Uterus (tissue), 4 donors: ENCODE results near the gene CORO1C. TPM values are rescaled to one million over a fixed set of nuclear protein-coding genes. Genes with fewer than 3 reads are reported as not detected.
"Not testable (repeated sequence)": the region's sequence is repeated elsewhere in the genome, so short reads cannot be mapped to it uniquely, and the experiment has no call there.

ENCODE experiments used
- DNase-seq, 2 donors: peaks; one replicate each; pipeline ENCODE4 v3.0.0-alpha.2; 2019 to 2020
- H3K27ac ChIP-seq, 2 donors: fragments of 200-600 bp; sonication (generic); 1 replicate in 1 of 2; 2 replicates in 1 of 2; pipeline ENCODE4 v1.5.1; 2016 to 2018
- H3K27me3 ChIP-seq, 2 donors: fragments of 200-600 bp; sonication (generic); one replicate each; pipeline ENCODE4 v1.5.1; 2018 to 2019; ENCODE audit warnings: control low read depth in 1 of 2
- H3K36me3 ChIP-seq, 2 donors: fragments of 200-600 bp; sonication (generic); one replicate each; pipeline ENCODE4 v1.5.1; 2019; ENCODE audit warnings: control low read depth in 1 of 2
- H3K4me1 ChIP-seq, 2 donors: fragments of 200-600 bp; sonication (generic); one replicate each; pipeline ENCODE4 v1.5.1; 2018 to 2019; ENCODE audit warnings: control low read depth in 1 of 2
- H3K4me3 ChIP-seq, 2 donors: fragments of 200-600 bp; sonication (generic); 1 replicate in 1 of 2; 2 replicates in 1 of 2; pipeline ENCODE4 v1.5.1; 2018 to 2019; ENCODE audit warnings: mild to moderate bottlenecking in 1 of 2
- H3K9me3 ChIP-seq, 2 donors: fragments of 200-600 bp; sonication (generic); one replicate each; pipeline ENCODE4 v1.5.1; 2019; ENCODE audit warnings: control low read depth in 1 of 2
- POLR2A ChIP-seq, 2 donors: fragments of 450-650 bp; IDR thresholded peaks; one replicate each; pipeline ENCODE4 v1.6.1; 2016; ENCODE audit warnings: antibody characterized with exemption in 2 of 2, mild to moderate bottlenecking in 1 of 2, moderate library complexity in 1 of 2
- intact Hi-C: fragments of 100-400 bp; cut with DNase I; formaldehyde crosslinking; loops from one replicate; pipeline ENCODE4 v1.15.1; 2023; ENCODE audit warnings: low total_unique reads
- total RNA-seq, 4 donors: library from RNA; depleted of rRNA in 3 of 4; stranded (reverse); fragments of >200 nt in 3 of 4; gene quantifications; one replicate each; pipeline versions ENCODE4 v1.1.0 to v1.2.4, GENCODE V29; 2014 to 2023
- TF ChIP-seq, protein P1 (sequence below), 4 experiments: fragments of 200-600 bp in 2 of 4; fragments of 450-650 bp in 2 of 4; sonication (generic) in 2 of 4; IDR thresholded peaks; one replicate each; pipeline ENCODE4 v1.5.1; 2016 to 2019; ENCODE audit warnings: antibody characterized with exemption in 4 of 4, mild to moderate bottlenecking in 2 of 4, moderate library complexity in 1 of 4
- donor health status: DM: yes; HTN: yes; CAD: no.

The CORO1C gene
- total RNA-seq, 4 donors from 2014 or later, result 129 to 357 (median 235) TPM

DNA sequence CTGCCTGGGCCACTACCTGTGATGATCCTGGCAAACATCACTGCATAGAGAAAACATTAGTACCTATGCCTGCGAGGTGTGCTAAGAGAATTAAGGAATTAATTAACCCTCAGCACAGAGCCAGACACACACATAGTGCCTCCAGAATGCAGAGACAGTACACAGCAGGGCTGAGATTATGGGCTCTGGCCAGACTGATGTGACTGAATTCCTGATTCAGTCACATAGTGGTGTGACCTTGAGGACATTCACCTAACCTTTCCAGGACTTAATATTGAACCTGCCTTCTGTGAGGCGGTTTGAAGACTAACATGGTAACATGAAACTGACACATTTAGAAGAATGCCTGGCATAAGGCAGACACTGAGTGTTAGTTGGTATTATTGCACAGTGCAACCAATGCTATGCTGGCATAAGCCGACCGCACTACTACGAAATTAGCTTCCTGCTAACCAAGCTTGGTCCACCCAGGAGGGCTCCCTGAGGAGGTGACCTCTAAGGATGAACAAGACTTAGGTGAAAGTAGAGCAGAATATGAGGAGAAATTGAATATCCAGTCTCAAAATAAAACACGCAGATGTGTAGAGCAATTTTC lies 65.6 kb downstream of the CORO1C start:
- TF ChIP-seq, protein P1, sequence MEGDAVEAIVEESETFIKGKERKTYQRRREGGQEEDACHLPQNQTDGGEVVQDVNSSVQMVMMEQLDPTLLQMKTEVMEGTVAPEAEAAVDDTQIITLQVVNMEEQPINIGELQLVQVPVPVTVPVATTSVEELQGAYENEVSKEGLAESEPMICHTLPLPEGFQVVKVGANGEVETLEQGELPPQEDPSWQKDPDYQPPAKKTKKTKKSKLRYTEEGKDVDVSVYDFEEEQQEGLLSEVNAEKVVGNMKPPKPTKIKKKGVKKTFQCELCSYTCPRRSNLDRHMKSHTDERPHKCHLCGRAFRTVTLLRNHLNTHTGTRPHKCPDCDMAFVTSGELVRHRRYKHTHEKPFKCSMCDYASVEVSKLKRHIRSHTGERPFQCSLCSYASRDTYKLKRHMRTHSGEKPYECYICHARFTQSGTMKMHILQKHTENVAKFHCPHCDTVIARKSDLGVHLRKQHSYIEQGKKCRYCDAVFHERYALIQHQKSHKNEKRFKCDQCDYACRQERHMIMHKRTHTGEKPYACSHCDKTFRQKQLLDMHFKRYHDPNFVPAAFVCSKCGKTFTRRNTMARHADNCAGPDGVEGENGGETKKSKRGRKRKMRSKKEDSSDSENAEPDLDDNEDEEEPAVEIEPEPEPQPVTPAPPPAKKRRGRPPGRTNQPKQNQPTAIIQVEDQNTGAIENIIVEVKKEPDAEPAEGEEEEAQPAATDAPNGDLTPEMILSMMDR (IDR thresholded peaks at IDR 0.05), result no peak
- TF ChIP-seq POLR2A (IDR thresholded peaks at IDR 0.05), result no peak
- no peak for DNase-seq
- peaks cover 18 to 24% of the 10 kb centered on the region in 2 donors for H3K4me1 ChIP-seq
- no peaks in the 10 kb centered on the region for H3K27me3 ChIP-seq
- H3K27ac ChIP-seq, result peak overlapping the region; percentile 86 to 90
- intact Hi-C loops, result loop anchor here (2.0 to 10.0 kb wide), 2 partner anchors 69 to 137 kb away; partner anchors contain the start of gene CORO1C
- no peak overlapping the region for H3K4me3 ChIP-seq
- no peaks in the 10 kb centered on the region for H3K36me3 ChIP-seq
- no peaks in the 10 kb centered on the region for H3K9me3 ChIP-seq

DNA sequence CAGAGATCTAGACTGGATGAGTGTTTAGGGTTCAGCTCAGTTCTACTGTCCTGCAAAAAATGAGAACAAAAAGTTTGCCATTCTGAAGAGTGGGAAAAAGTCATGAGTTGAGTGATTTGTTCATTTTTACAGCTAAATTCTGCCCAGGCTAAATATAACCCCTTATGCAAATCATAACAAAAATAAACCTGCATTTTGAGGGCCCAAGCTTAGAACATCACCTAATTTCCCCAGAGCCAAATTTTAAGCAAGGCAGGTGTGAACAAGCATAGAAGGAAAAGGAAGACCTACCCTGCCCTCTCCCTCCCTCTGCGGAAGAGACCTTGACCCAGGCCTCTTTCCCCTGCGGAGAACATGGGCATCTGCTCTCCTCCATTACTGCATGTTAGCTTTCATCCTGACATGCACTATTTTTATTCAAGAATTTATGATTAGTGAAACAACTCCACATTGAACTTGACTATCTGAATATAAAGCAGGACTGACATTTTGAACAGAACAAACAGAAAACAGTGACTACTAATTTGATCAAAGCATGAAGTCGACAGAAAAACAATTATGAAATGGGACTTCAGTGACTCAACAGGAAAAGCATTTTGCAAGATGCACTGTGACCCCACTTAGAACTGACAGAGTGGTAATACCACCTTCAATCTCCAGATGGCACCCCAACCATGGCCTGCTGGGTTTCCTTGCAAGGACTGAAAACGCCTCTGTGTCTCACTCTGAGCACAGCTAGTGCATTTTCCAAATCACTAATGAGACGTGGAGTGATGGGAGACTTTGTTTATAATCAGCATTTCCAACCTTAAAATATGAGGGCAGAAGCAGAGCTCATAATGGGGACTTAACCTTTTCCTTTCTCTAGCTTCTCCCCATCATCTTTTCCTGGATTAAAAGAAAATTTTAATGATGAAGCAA lies 66.7 kb downstream of the CORO1C start:
- intact Hi-C loops, result loop anchor here (2.0 to 10.0 kb wide), 2 partner anchors 70 to 138 kb away; partner anchors contain the start of gene CORO1C
- H3K27ac ChIP-seq, result peak overlapping the region; percentile 86 to 90
- H3K9me3 ChIP-seq, result no peaks in the 10 kb centered on the region
- H3K36me3 ChIP-seq, result no peaks in the 10 kb centered on the region
- no peak overlapping the region for H3K4me3 ChIP-seq
- peak in 1 of 2 donors; percentile 6 for TF ChIP-seq POLR2A (IDR thresholded peaks at IDR 0.05)
- TF ChIP-seq, protein P1 (IDR thresholded peaks at IDR 0.05), result peak; percentile 87 to 98 (median 95)
- H3K27me3 ChIP-seq, result no peaks in the 10 kb centered on the region
- peaks cover 18 to 20% of the 10 kb centered on the region in 2 donors for H3K4me1 ChIP-seq
- DNase-seq, result peak; percentile 85 to 95

DNA sequence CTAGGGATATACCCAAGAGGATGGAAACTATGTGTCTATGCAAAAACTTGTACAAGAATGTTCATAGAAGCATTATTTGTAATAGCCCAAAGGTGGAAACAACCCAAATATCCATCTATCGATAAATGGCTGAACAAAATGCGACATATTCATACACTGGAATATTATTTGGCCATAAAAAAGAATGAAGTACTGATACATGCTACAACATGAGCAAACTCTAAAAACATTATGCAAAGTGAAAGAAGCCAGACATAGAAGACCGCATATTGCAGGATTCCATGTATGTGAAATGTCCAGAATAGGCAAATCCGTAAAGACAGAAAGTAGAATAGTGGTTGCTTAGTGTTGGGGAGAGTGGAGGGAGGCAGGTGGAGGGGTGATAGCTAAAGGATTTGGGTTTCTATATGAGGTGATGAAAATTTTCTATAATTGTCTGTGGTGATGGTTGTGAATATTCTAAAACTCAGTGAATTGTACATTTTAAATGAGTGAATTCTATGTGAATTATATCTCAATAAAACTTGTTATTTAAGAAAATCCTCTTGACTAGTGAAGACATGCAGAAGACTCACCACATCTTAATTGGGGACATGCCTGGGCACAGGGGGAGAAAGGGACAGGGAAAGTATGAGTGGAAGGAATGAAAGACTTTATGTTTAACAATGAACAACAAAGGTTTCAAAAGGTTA lies 67.8 kb downstream of the CORO1C start:
- DNase-seq, result no peak
- Histone ChIP-seq H3K27me3 (no peaks in the 10 kb centered on the region), H3K36me3 (no peaks in the 10 kb centered on the region), H3K27ac (peak overlapping the region; percentile 86 to 90), H3K4me3 (no peak overlapping the region), H3K9me3 (no peaks in the 10 kb centered on the region), H3K4me1 (peaks cover 16 to 18% of the 10 kb centered on the region in 2 donors)
- intact Hi-C loops, result loop anchor here (2.0 to 10.0 kb wide), 2 partner anchors 71 to 139 kb away; partner anchors contain the start of gene CORO1C
- TF ChIP-seq, protein P1 (IDR thresholded peaks at IDR 0.05), result no peak
- TF ChIP-seq POLR2A (IDR thresholded peaks at IDR 0.05), result no peak

DNA sequence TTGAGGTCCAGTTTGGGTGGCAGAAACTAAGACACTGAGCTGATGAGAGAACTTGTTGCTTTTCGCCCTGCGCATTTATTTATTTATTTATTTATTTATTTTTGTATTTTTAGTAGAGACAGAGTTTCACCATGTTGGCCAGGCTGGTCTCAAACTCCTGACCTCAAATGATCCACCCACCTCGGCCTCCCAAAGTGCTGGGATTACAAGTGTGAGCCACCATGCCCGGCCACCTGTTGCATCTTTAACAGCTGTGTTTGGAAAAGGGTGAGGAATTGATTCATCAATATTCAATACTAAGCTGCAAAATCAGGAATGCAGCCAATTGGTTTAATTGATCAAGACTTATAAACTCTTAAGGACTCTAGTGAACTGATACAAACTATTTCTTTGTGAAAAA lies 73.2 kb downstream of the CORO1C start:
- H3K36me3 ChIP-seq, H3K4me3 ChIP-seq, DNase-seq, H3K27me3 ChIP-seq, H3K9me3 ChIP-seq, H3K27ac ChIP-seq, H3K4me1 ChIP-seq, intact Hi-C loops: not testable (repeated sequence)

DNA sequence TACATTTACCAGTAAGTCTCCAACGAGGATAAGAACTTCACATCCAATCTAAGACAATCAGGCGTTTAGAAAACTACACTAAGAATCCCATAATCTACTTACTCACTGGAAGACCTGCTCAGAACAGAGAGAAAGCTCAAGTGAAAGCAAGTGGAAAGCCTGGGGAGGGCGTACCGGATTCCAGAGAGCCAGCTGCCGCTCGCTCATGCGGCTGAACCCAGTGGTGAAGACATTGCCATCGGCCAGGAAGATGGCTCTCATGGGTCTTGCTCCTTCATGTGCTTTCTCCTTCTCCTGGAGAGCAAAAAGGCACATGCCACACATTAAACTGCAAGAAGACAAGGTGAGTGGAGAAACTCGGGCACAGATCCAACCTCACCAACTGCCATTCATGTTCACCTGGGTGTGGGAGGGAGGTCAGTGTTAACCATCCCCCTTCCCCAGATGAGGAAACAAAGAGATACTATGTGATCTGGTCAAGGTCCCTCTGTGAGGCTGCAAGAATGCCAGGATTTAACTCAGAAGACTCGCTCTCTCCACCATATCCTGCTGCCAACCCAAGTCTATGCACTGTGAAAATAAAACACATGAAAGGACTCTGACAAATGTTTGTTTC lies 74.1 kb downstream of the CORO1C start:
- Histone ChIP-seq H3K27me3 (no peaks in the 10 kb centered on the region), H3K27ac (no peak overlapping the region), H3K4me1 (no peaks in the 10 kb centered on the region), H3K4me3 (no peak overlapping the region), H3K36me3 (no peaks in the 10 kb centered on the region), H3K9me3 (no peaks in the 10 kb centered on the region)
- TF ChIP-seq, protein P1 (IDR thresholded peaks at IDR 0.05), result no peak
- TF ChIP-seq POLR2A (IDR thresholded peaks at IDR 0.05), result no peak
- DNase-seq, result no peak
- intact Hi-C loops, result no loop called here

DNA sequence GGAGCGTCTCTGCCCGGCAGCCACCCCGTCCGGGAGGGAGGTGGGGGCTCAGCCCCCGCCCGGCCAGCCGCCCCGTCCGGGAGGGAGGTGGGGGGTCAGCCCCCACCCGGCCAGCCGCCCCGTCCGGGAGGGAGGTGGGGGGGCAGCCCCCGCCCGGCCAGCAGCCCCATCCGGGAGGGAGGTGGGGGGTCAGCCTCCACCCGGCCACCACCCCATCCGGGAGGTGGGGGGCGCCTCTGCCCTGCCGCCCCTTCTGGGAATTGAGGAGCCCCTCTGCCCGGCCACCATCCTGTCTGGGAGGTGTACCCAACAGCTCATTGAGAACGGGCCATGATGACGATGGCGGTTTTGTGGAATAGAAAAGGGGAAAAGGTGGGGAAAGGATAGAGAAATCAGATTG lies 75.1 kb downstream of the CORO1C start:
- H3K9me3 ChIP-seq, H3K36me3 ChIP-seq, H3K27me3 ChIP-seq, intact Hi-C loops, DNase-seq, H3K4me1 ChIP-seq, H3K4me3 ChIP-seq, H3K27ac ChIP-seq: not testable (repeated sequence)

DNA sequence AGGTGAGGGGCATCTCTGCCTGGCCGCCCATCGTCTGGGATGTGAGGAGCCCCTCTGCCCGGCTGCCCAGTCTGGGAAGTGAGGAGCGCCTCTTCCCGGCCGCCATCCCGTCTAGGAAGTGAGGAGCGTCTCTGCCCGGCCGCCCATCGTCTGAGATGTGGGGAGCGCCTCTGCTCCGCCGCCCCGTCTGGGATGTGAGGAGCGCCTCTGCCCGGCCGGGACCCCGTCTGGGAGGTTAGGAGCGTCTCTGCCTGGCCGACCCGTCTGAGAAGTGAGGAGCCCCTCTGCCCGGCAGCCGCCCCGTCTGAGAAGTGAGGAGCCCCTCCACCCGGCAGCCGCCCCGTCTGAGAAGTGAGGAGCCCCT lies 75.5 kb downstream of the CORO1C start:
- H3K4me1 ChIP-seq, intact Hi-C loops, H3K27ac ChIP-seq, H3K27me3 ChIP-seq, DNase-seq, H3K4me3 ChIP-seq, H3K9me3 ChIP-seq, H3K36me3 ChIP-seq: not testable (repeated sequence)

DNA sequence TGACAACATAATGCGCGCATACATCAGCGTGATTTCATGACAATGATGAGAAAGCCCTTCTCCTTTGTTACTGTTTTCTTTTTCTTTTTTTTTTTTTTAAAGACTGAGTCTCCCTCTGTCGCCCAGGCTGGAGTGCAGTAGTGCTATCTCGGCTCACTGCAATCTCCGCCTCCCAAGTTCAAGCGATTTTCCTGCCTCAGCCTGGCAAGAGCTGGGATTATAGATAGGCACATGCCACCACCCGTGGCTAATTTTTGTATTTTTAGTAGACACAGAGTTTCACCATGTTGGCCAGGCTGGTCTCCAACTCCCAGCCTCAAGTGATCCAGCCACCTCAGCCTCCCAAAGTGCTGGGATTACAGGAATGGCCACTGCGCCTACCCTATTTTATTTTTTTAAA lies 76.7 kb downstream of the CORO1C start:
- DNase-seq, intact Hi-C loops, H3K4me1 ChIP-seq, H3K27me3 ChIP-seq, H3K36me3 ChIP-seq, H3K9me3 ChIP-seq, H3K27ac ChIP-seq, H3K4me3 ChIP-seq: not testable (repeated sequence)
